Stimulated activated CD8-positive, alpha-beta memory T cell treated with anti-CD3 and anti-CD28 coated beads, Interleukin-7, amount 100 ng/mL, for 4 hours (primary cell): ENCODE results near the gene DSCAML1.

Source experiments
- DNase-seq, 2 donors: peaks; one replicate each; pipeline ENCODE4 v3.0.0-alpha.2; 2020; ENCODE audit warnings: low read depth in 2 of 2

Gene DSCAML1

DNA sequence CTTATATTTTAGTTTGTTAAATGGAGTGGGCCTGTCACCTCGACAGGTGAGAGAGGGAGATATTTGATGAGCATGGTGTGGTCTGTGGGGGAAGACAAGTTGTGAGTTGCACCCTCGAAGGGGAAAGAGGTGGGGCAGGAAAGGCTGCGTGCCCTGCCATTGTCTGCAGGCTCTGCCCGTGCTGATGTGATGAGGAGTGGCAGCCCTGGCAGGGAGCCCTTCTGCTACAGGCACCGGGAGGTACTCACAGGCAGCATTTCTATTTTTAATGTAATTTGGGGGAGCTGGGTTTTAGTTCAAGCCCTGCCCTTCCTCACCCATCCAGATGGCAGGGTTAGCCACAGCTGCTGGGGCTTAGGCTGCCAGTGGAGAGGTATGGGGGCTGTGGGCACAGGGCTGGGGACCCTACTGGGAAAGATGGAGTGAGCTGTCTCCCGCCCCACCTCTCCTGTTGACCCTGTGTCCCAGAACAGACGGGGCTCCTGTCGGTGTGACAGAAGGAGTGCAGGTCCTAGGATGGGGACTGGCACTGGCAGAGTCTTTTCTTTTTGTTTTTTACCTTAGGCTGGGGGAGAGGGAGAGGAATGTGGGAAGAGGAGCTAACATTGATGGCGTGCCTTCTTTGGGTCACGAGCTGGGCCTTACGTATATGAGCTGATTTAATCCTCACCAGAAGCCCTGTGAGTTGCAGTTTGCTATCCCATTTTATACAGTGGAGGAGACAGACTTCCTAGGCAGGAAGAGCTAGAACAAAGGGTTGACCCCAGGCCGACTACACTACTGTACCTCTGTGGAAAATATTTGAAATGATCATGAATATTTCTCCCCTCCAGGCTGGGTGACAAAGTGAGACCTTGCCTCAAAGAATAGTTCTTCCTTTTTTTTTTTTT lies 417.8 kb downstream of the DSCAML1 start:
- no peak for DNase-seq
